GM12878 (cell line): ENCODE data around the gene SLC6A15. TPM values are rescaled to one million over a fixed set of nuclear protein-coding genes. Genes with fewer than 3 reads are reported as not detected.

Experiments used
- ATAC-seq: fragments of 200-7000 bp; cut with Tn5 transposase; 3 replicates; pipeline ENCODE4 v1.9.1; 2020; ENCODE audit warnings: mild to moderate bottlenecking, moderate library complexity
- BruUV-seq: library from RNA; stranded (reverse); fragments of 400-500 nt; replicated peaks from 2 replicates; lab custom pipeline; 2021; lab: Mats Ljungman, UMichigan
- CTCF ChIA-PET: fragments of 300-600 bp; sonication (Branson Sonifier 250); formaldehyde crosslinking; extraction: SDS; loops from one replicate; lab custom pipeline; 2021; ENCODE audit warnings: inconsistent platforms; lab: Yijun Ruan, JAX
- POLR2A ChIA-PET: fragments of 350-600 bp; formaldehyde crosslinking; extraction: SDS; loops from one replicate; lab custom pipeline; 2021; ENCODE audit warnings: inconsistent platforms; lab: Charles Lee
- RAD21 ChIA-PET: fragments of 300-600 bp; sonication (Branson Sonifier 250); formaldehyde crosslinking; loops from one replicate; lab custom pipeline; 2023; ENCODE audit warnings: antibody characterized with exemption; ENCODE audit not compliant: unreplicated experiment; lab: Charles Lee
- SMC1A ChIA-PET: fragments of 300-600 bp; sonication (Branson Sonifier 250); formaldehyde crosslinking; loops from one replicate; lab custom pipeline; 2023; ENCODE audit not compliant: unreplicated experiment, uncharacterized antibody; lab: Charles Lee
- DNase-seq: peaks from one replicate; pipeline ENCODE4 v3.0.0-alpha.2; 2011; ENCODE audit warnings: low read depth, low spot score
- FAIRE-seq: peaks from 3 replicates; lab custom pipeline; 2011; peaks lifted over from hg19 to GRCh38; lab: Jason Lieb, UNC
- H2AFZ ChIP-seq: 2 replicates; pipeline ENCODE4 v1.6.0; 2011; ENCODE audit warnings: low read depth, low read length, control low read depth; ENCODE audit not compliant: control insufficient read depth
- H3K27ac ChIP-seq: 2 replicates; pipeline ENCODE4 v1.5.1; 2011; ENCODE audit warnings: control low read depth; ENCODE audit not compliant: control insufficient read depth, insufficient read depth
- H3K27me3 ChIP-seq, 2 experiments: replicated peaks in 1 of 2; 2 replicates each; pipeline versions ENCODE4 v1.6.0 to v1.6.1; 2011; ENCODE audit warnings: low read length in 1 of 2; ENCODE audit not compliant: control insufficient read depth in 2 of 2, insufficient read depth in 2 of 2
- H3K36me3 ChIP-seq, 2 experiments: 2 replicates each; pipeline ENCODE4 v1.5.1; 2011; ENCODE audit warnings: low read length in 1 of 2; ENCODE audit not compliant: control insufficient read depth in 2 of 2, insufficient read depth in 2 of 2
- H3K4me1 ChIP-seq: 2 replicates; pipeline ENCODE4 v1.6.1; 2011; ENCODE audit warnings: mild to moderate bottlenecking, low read length, moderate library complexity, mixed read lengths; ENCODE audit not compliant: control insufficient read depth, insufficient read depth
- H3K4me2 ChIP-seq: 2 replicates; pipeline ENCODE4 v1.6.0; 2011; ENCODE audit warnings: control low read depth; ENCODE audit not compliant: control insufficient read depth, insufficient read depth
- H3K4me3 ChIP-seq: fragments of 200-600 bp; sonication (generic); 2 replicates; pipeline ENCODE4 v1.5.1; 2016
- H3K79me2 ChIP-seq: 2 replicates; pipeline ENCODE4 v1.6.0; 2011; ENCODE audit warnings: low read length; ENCODE audit not compliant: control insufficient read depth, insufficient read depth
- H3K9ac ChIP-seq: 2 replicates; pipeline ENCODE4 v1.8.0; 2011; ENCODE audit warnings: low read length, control low read depth, mixed read lengths; ENCODE audit not compliant: control insufficient read depth, insufficient read depth
- H3K9me3 ChIP-seq: replicated peaks from 3 replicates; pipeline ENCODE4 v1.5.1; 2011; ENCODE audit warnings: mild to moderate bottlenecking, low read length; ENCODE audit not compliant: control insufficient read depth, insufficient read depth
- H4K20me1 ChIP-seq: 2 replicates; pipeline ENCODE4 v1.6.0; 2011; ENCODE audit not compliant: control insufficient read depth, insufficient read depth
- BCLAF1 ChIP-seq: fragments of 450-650 bp; IDR thresholded peaks from 2 replicates; pipeline ENCODE4 v1.6.1; 2017; ENCODE audit warnings: antibody characterized with exemption, mild to moderate bottlenecking, moderate library complexity
- BMI1 ChIP-seq: fragments of 450-650 bp; IDR thresholded peaks from 2 replicates; pipeline ENCODE4 v1.6.1; 2016; ENCODE audit warnings: mild to moderate bottlenecking, moderate library complexity, borderline replicate concordance
- CREB1 ChIP-seq: IDR thresholded peaks from 2 replicates; pipeline ENCODE4 v1.6.1; 2012; ENCODE audit warnings: low read depth, mild to moderate bottlenecking, inconsistent platforms
- EGR1 ChIP-seq, 2 experiments: IDR thresholded peaks; 1 replicate in 1 of 2; 2 replicates in 1 of 2; pipeline ENCODE4 v1.6.1; 2011 to 2012; ENCODE audit warnings: low read depth in 2 of 2, low read length in 2 of 2, borderline replicate concordance in 1 of 2, mild to moderate bottlenecking in 1 of 2, moderate library complexity in 1 of 2
- IRF3 ChIP-seq: fragments of 450-650 bp; IDR thresholded peaks from 2 replicates; pipeline ENCODE4 v1.6.1; 2014; ENCODE audit warnings: mild to moderate bottlenecking
- KLF5 ChIP-seq: fragments of 450-650 bp; IDR thresholded peaks from 2 replicates; pipeline ENCODE4 v1.6.1; 2014; ENCODE audit warnings: mild to moderate bottlenecking; ENCODE audit not compliant: partially characterized antibody
- MLLT1 ChIP-seq: fragments of 450-650 bp; IDR thresholded peaks from 2 replicates; pipeline ENCODE4 v1.6.1; 2016; ENCODE audit warnings: mild to moderate bottlenecking
- MYB ChIP-seq: fragments of 150-350 bp; IDR thresholded peaks from 2 replicates; pipeline ENCODE4 v1.6.1; 2014; ENCODE audit warnings: mild to moderate bottlenecking, low read depth, low read length, borderline replicate concordance
- MYC ChIP-seq: IDR thresholded peaks from 2 replicates; pipeline ENCODE4 v1.6.1; 2011; ENCODE audit warnings: mild to moderate bottlenecking, low read length, moderate library complexity, inconsistent platforms; ENCODE audit not compliant: insufficient read depth, insufficient replicate concordance, insufficient read length, severe bottlenecking
- NFXL1 ChIP-seq: fragments of 450-650 bp; IDR thresholded peaks from 2 replicates; pipeline ENCODE4 v1.6.1; 2017; ENCODE audit warnings: antibody characterized with exemption, mild to moderate bottlenecking, borderline replicate concordance
- POU2F2 ChIP-seq: IDR thresholded peaks from 3 replicates; pipeline ENCODE4 v1.6.1; 2011; ENCODE audit warnings: low read depth, mild to moderate bottlenecking, low read length, borderline replicate concordance
- TAF1 ChIP-seq: IDR thresholded peaks from 2 replicates; pipeline ENCODE4 v1.6.1; 2011; ENCODE audit warnings: mild to moderate bottlenecking, low read depth, low read length, borderline replicate concordance
- WGBS: methylation state at CpG from one replicate; pipeline ENCODE4 v1.1.6; 2016; ENCODE audit warnings: low lambda C conversion rate; ENCODE audit not compliant: insufficient replicate concordance, insufficient coverage; ENCODE audit errors: missing lambda C conversion rate; 5-methylcytosine and 5-hydroxymethylcytosine counted together
- in situ Hi-C: fragments of 300-500 bp; cut with MboI; formaldehyde crosslinking; loops from 9 replicates; pipeline ENCODE4 v1.14.3; 2018; ENCODE audit warnings: mixed read lengths
- intact Hi-C: fragments of 100-400 bp; cut with micrococcal nuclease; formaldehyde crosslinking; loops from one replicate; pipeline ENCODE4 v1.14.2; 2022; ENCODE audit not compliant: unreplicated experiment
- polyA plus RNA-seq, 11 experiments: library from polyadenylated mRNA; depleted of rRNA in 4 of 11; unstranded in 6 of 11; stranded (reverse) in 5 of 11; fragments of >200 nt; fragmentation: Nextera tagmentation in 4 of 11; fragmentation: Illumina TruSeq in 1 of 11; extraction: Ambion mirVana in 4 of 11; extraction: Trizol in 1 of 11; gene quantifications; 1 replicate in 1 of 11; 2 replicates in 10 of 11; pipeline versions ENCODE4 v1.2.1 to v1.2.3, GENCODE V29; 2011 to 2016; ENCODE audit warnings: inconsistent platforms in 2 of 11, missing spikeins in 2 of 11, low read depth in 1 of 11
- total RNA-seq, 4 experiments: library from RNA; depleted of rRNA in 3 of 4; stranded (reverse); fragments of >200 nt in 3 of 4; fragmentation: Illumina TruSeq in 1 of 4; extraction: Trizol in 1 of 4; gene quantifications; 2 replicates each; pipeline versions ENCODE4 v1.2.1 to v1.2.3, GENCODE V29; 2013 to 2021

SLC6A15 gene
- total and polyA plus RNA-seq, 10 of the 15 experiments (the other 5 are each of a cell fraction or from before 2014, with no cell fraction given) = 0.04 TPM; not detected in 9

GRCh38 chr12:84929501-84929900, 16.9 kb upstream of the SLC6A15 start:
- DNase-seq = no peak
- H3K27me3 ChIP-seq = no peaks in the 10 kb centered on the region

GRCh38 chr12:84924981-84925380, 12.4 kb upstream of the SLC6A15 start:
- Histone ChIP-seq H3K4me1 (no peaks in the 10 kb centered on the region), H4K20me1 (no peaks in the 10 kb centered on the region), H3K9ac (no peak overlapping the region), H3K36me3 (no peaks in the 10 kb centered on the region), H3K79me2 (no peaks in the 10 kb centered on the region), H3K27ac (no peak overlapping the region), H2AFZ (no peak overlapping the region), H3K9me3 (no peaks in the 10 kb centered on the region), H3K4me2 (no peak overlapping the region), H3K4me3 (no peak overlapping the region), H3K27me3 (no peaks in the 10 kb centered on the region)
- RAD21 ChIA-PET = no interaction called here
- CTCF ChIA-PET = no interaction called here
- SMC1A ChIA-PET = interaction anchor here (1.0 kb wide), 1 partner anchor 50 kb away, joined by 3 read pairs; no protein-coding TSS in a partner anchor
- POLR2A ChIA-PET = no interaction called here
- FAIRE-seq (no peak), DNase-seq (no peak), ATAC-seq (no peak)
- no TSS peak for BruUV-seq
- intact Hi-C loops (no loop called here), in situ Hi-C loops (no loop called here)
- WGBS = 0% methylated on average over 2 of the region's 2 CpGs
- TF ChIP-seq KLF5 = no peak
- no peak for TF ChIP-seq MLLT1
- no peak for TF ChIP-seq NFXL1
- TF ChIP-seq MYB = no peak
- no peak for TF ChIP-seq BCLAF1
- TF ChIP-seq MYC = no peak
- no peak for TF ChIP-seq POU2F2
- no peak for TF ChIP-seq CREB1
- TF ChIP-seq TAF1 = no peak

More at GRCh38 chr12:84929501-84929900, 16.9 kb upstream of the SLC6A15 start:
- POLR2A ChIA-PET = no interaction called here
- H3K4me2 ChIP-seq = no peak overlapping the region
- H3K4me1 ChIP-seq = no peaks in the 10 kb centered on the region
- SMC1A ChIA-PET = no interaction called here
- intact Hi-C loops (no loop called here), in situ Hi-C loops (no loop called here)
- RAD21 ChIA-PET = no interaction called here
- FAIRE-seq = no peak
- H3K4me3 ChIP-seq = no peak overlapping the region
- no peak overlapping the region for H3K27ac ChIP-seq
- no peaks in the 10 kb centered on the region for H3K36me3 ChIP-seq
- no peak overlapping the region for H3K9ac ChIP-seq
- H2AFZ ChIP-seq = no peak overlapping the region
- no peaks in the 10 kb centered on the region for H4K20me1 ChIP-seq
- no peaks in the 10 kb centered on the region for H3K9me3 ChIP-seq
- TF ChIP-seq BMI1 = no peak
- TF ChIP-seq EGR1 (IDR thresholded peaks at IDR 0.05; ENCODE audit: borderline replicate concordance in 1 of 2, low read depth in 2 of 2, low read length in 2 of 2) = no peak
- TF ChIP-seq IRF3 = no peak
- 94% methylated on average over 1 of the region's 1 CpG for WGBS
- no peak for ATAC-seq
- CTCF ChIA-PET = no interaction called here
- H3K79me2 ChIP-seq = no peaks in the 10 kb centered on the region
- no TSS peak for BruUV-seq
